DMS53 treated with DMSO at 0.1 percent for 48 hours (cell line): ENCODE measurements around the gene CT45A8.
A peak's percentile ranks its signal among the peaks of the same experiment; 100 is the strongest.
"Not testable (repeated sequence)": the region's sequence is repeated elsewhere in the genome, so short reads cannot be mapped to it uniquely, and the experiment has no call there.

ENCODE experiments used
- DNase-seq: peaks from one replicate; lab custom pipeline; 2025; ENCODE audit not compliant: unreplicated experiment; lab: John Stamatoyannopoulos, UW

CT45A8 gene, protein sequence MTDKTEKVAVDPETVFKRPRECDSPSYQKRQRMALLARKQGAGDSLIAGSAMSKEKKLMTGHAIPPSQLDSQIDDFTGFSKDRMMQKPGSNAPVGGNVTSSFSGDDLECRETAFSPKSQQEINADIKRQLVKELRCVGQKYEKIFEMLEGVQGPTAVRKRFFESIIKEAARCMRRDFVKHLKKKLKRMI

GRCh38 chrX:135854438-135854837, at the start of gene CT45A8:
Gene CT45A8 (minus strand): TSS chrX:135854538. CDS start chrX:135850783, 3,755 bp downstream.
- not testable (repeated sequence) for DNase-seq

GRCh38 chrX:135893294-135893817, 39.0 kb upstream of the CT45A8 start, which contains the start of the genes CT45A10 and SAGE1:
Gene CT45A10 (minus strand): TSS chrX:135893444. CDS start chrX:135885344, 8,100 bp downstream.
Gene SAGE1 (plus strand): TSS chrX:135893716. CDS start chrX:135896243, 2,527 bp downstream.
- DNase-seq, result peak; percentile 48

- no peak for DNase-seq
Observed at GRCh38 chrX:135892781-135893180, 38.4 kb upstream of the CT45A8 start.

DNA sequence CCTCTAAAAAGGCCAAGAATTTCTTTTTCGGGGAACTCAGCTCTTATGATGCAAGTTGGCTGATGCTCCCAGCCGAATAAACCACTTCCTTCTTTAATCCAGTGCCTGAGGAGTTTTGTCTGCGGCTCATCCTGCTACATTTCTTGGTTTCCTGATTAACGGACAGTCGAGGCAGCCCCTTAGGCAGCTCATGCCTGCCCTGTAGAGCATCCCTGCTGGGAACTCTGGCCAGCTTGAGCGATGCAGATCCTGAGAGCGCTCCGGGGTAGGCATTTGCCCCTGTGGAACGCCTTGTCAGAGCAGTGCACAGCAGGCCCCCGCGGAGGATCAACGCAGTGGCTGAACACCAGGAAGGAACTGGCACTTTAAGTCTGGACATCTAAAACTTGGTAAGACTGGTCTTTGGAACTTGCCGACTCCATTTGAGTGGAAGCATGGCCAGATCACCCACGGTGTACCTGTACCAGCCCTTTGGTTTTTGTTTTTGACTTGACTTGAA, 35.8 kb upstream of the CT45A8 start:
- no peak for DNase-seq

GRCh38 chrX:135888976-135889375, 34.6 kb upstream of the CT45A8 start:
- peak; percentile 10 for DNase-seq

DNA sequence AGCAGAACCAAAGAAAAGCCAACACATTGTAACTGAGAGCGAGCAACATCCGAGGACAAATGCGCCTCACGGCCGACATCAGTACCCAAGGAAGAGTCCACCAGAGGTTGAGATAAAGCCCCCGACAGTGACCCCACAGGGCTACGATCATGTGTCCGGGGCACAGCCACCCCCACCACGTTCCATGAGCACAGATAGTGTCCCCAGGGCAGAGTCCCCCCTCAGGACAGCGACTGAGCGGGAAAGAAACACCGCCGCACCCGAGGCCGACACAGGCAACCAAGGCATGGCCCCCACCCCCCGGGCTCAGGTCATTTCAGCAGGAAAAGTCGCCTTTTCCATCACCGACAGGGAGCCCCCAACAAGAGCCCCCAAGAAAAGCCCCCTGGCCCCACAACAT, 33.9 kb upstream of the CT45A8 start:
- DNase-seq, result not testable (repeated sequence)

DNA sequence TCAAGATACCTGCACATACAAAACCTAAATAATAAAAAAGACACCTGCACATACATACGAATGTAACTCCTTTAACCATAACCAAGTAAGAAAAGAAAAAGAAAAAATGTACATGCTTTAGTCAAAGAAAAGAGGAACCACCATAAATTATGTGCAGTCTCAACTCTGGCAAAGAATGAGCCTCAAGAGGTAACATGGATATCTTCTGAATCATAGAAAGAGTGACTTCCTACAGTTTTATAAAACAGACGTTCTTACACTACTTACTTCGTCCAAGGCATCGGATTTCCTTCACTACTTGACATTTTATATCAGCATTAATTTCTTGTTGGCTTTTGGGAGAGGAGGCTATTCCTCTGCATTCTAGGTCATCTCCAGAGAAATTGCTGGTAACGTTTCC, 28.4 kb upstream of the CT45A8 start:
- DNase-seq, result not testable (repeated sequence)

DNA sequence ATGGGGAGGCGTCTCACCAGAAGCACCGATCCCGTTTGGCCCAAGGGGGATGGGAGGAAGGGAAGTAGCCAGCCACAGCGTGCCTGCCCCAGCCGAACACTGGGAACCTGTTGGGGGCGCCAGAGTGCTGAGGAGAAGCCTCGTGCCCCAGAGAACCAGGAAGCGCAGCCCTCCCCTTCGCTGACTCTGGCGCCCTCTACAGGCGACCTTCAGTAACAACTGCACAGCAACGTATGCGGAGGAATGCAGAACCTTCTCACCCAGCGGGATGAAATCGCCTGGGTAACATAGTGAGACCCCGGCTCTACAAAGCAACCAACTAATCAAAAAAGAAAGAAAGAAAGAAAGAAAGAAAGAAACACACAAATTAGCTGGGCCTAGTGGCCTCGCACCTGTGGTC, 17.4 kb upstream of the CT45A8 start, which contains the start of gene CT45A9:
Gene CT45A9 (minus strand): TSS at position 101 of the 400 bp plus-strand sequence. CDS start 3,751 bp downstream, outside the sequence.
- not testable (repeated sequence) for DNase-seq

- not testable (repeated sequence) for DNase-seq
Observed at GRCh38 chrX:135837180-135837579, 17.2 kb downstream of the CT45A8 start, which contains the start of gene CT45A7. Gene CT45A7 (minus strand): TSS chrX:135837280. CDS start chrX:135833533, 3,747 bp downstream.

- not testable (repeated sequence) for DNase-seq
Observed at GRCh38 chrX:135819912-135820311, 34.4 kb downstream of the CT45A8 start, which contains the start of gene CT45A2. Gene CT45A2 (minus strand): TSS chrX:135820012. CDS start chrX:135816265, 3,747 bp downstream.

GRCh38 chrX:135802687-135803086, 51.7 kb downstream of the CT45A8 start, which contains the start of gene CT45A6:
Gene CT45A6 (minus strand): TSS chrX:135802787. CDS start chrX:135798993, 3,794 bp downstream.
- DNase-seq, result not testable (repeated sequence)
